ENCODE results near the gene TXNIP.

The TXNIP gene

GRCh38 chr1:146021622-146022402 lies 25.4 kb upstream of the TXNIP start, which contains the start of gene HJV:
HJV (minus strand) TSS chr1:146021735; CDS start chr1:146020231, 1,504 bp downstream.
- TF ChIP-seq PPARA (CRISPR knock-in tag; IDR thresholded peaks at IDR 0.05; ENCODE audit: borderline replicate concordance) (no peak), OSR1 (CRISPR knock-in tag; IDR thresholded peaks at IDR 0.05) (no peak), CREB5 (CRISPR knock-in tag; IDR thresholded peaks at IDR 0.05; ENCODE audit: low read depth) (no peak), CSRNP3 (CRISPR knock-in tag; IDR thresholded peaks at IDR 0.05) (no peak), ZNF565 (CRISPR knock-in tag; conservative IDR thresholded peaks at IDR 0.05; ENCODE audit: low read depth) (no peak), ZNF70 (CRISPR knock-in tag; IDR thresholded peaks at IDR 0.05) (no peak), CSDC2 (CRISPR knock-in tag; IDR thresholded peaks at IDR 0.05) (no peak), TOX (CRISPR knock-in tag; IDR thresholded peaks at IDR 0.05; ENCODE audit: borderline replicate concordance) (no peak), GLIS3 (CRISPR knock-in tag; IDR thresholded peaks at IDR 0.05) (no peak), ZFP30 (CRISPR knock-in tag; IDR thresholded peaks at IDR 0.05) (no peak), ZFP3 (CRISPR knock-in tag; IDR thresholded peaks at IDR 0.05) (no peak), SNAI2 (CRISPR knock-in tag; IDR thresholded peaks at IDR 0.05) (no peak), ZC3H10 (CRISPR knock-in tag; IDR thresholded peaks at IDR 0.05) (no peak), BACH2 (CRISPR knock-in tag; IDR thresholded peaks at IDR 0.05; ENCODE audit: borderline replicate concordance) (no peak), ISL1 (CRISPR knock-in tag; IDR thresholded peaks at IDR 0.05) (no peak)
- no peak for ATAC-seq

- TF ChIP-seq POU6F1 (CRISPR knock-in tag; IDR thresholded peaks at IDR 0.05; ENCODE audit: borderline replicate concordance, low read depth) (no peak), TOX (CRISPR knock-in tag; IDR thresholded peaks at IDR 0.05; ENCODE audit: borderline replicate concordance) (no peak), CSDC2 (CRISPR knock-in tag; IDR thresholded peaks at IDR 0.05) (no peak), CREB5 (CRISPR knock-in tag; IDR thresholded peaks at IDR 0.05; ENCODE audit: low read depth) (no peak), CSRNP3 (CRISPR knock-in tag; IDR thresholded peaks at IDR 0.05) (no peak), BACH2 (CRISPR knock-in tag; IDR thresholded peaks at IDR 0.05; ENCODE audit: borderline replicate concordance) (no peak), GLIS3 (CRISPR knock-in tag; IDR thresholded peaks at IDR 0.05) (no peak), ARNTL (CRISPR knock-in tag; IDR thresholded peaks at IDR 0.05; ENCODE audit: borderline replicate concordance, low read depth) (no peak), PATZ1 (CRISPR knock-in tag; IDR thresholded peaks at IDR 0.05; ENCODE audit: borderline replicate concordance) (no peak)
- no peak for ATAC-seq
Observed at GRCh38 chr1:146021050-146021445, 24.7 kb upstream of the TXNIP start.

All from SK-N-SH treated with all-trans-retinoic acid at 6 μM for 48 hours (cell line).